GM18498 (cell line): ENCODE measurements around the gene DCHS2.

Source experiments
- ATAC-seq: cut with Tn5 transposase; IDR thresholded peaks from one replicate; pipeline ENCODE4 v1.9.1; 2021; ENCODE audit warnings: mild to moderate bottlenecking, moderate library complexity; ENCODE audit not compliant: unreplicated experiment

Gene DCHS2

GRCh38 chr4:154328030-154328429 lies 163.6 kb downstream of the DCHS2 start:
- ATAC-seq: no peak

GRCh38 chr4:154320521-154320920 lies 171.1 kb downstream of the DCHS2 start:
- ATAC-seq: no peak

GRCh38 chr4:154319736-154320135 lies 171.9 kb downstream of the DCHS2 start:
- no peak for ATAC-seq

GRCh38 chr4:154317201-154317999 lies 174.2 kb downstream of the DCHS2 start:
- ATAC-seq: no peak

- no peak for ATAC-seq
These were observed 175.9 kb downstream of the DCHS2 start for GRCh38 chr4:154315741-154316140.

GRCh38 chr4:154314248-154314647 lies 177.4 kb downstream of the DCHS2 start:
- ATAC-seq: no peak

GRCh38 chr4:154313004-154313585 lies 178.5 kb downstream of the DCHS2 start:
- no peak for ATAC-seq

- ATAC-seq: no peak
These were observed 179.4 kb downstream of the DCHS2 start for GRCh38 chr4:154312246-154312645.

GRCh38 chr4:154310578-154310977 lies 181.0 kb downstream of the DCHS2 start:
- ATAC-seq: no peak

- ATAC-seq: no peak
These were observed 183.4 kb downstream of the DCHS2 start for GRCh38 chr4:154308207-154308606.

GRCh38 chr4:154307451-154307850 lies 184.1 kb downstream of the DCHS2 start:
- no peak for ATAC-seq

GRCh38 chr4:154305616-154306015 lies 186.0 kb downstream of the DCHS2 start:
- no peak for ATAC-seq

- ATAC-seq: no peak
These were observed 186.9 kb downstream of the DCHS2 start for GRCh38 chr4:154304679-154305078.

- no peak for ATAC-seq
These were observed 196.8 kb downstream of the DCHS2 start for GRCh38 chr4:154294652-154295350.

GRCh38 chr4:154293427-154293826 lies 198.2 kb downstream of the DCHS2 start:
- no peak for ATAC-seq

GRCh38 chr4:154292589-154292988 lies 199.0 kb downstream of the DCHS2 start:
- ATAC-seq: no peak

- no peak for ATAC-seq
These were observed 214.4 kb downstream of the DCHS2 start for GRCh38 chr4:154277172-154277571.

GRCh38 chr4:154276496-154276895 lies 215.1 kb downstream of the DCHS2 start:
- ATAC-seq: no peak

- no peak for ATAC-seq
These were observed 236.6 kb downstream of the DCHS2 start for GRCh38 chr4:154254999-154255398.

- no peak for ATAC-seq
These were observed 257.0 kb downstream of the DCHS2 start for GRCh38 chr4:154234576-154234975.

- no peak for ATAC-seq
These were observed 259.7 kb downstream of the DCHS2 start for GRCh38 chr4:154231806-154232478.
